ENCODE results near the gene CCR4. TPM values are rescaled to one million over a fixed set of nuclear protein-coding genes. Genes with fewer than 3 reads are reported as not detected.

Gene CCR4
- total and polyA plus RNA-seq, 10 of the 15 experiments (the other 5 are each of a cell fraction or from before 2014, with no cell fraction given): 0.41 to 12.4 (median 5.3) TPM

DNA sequence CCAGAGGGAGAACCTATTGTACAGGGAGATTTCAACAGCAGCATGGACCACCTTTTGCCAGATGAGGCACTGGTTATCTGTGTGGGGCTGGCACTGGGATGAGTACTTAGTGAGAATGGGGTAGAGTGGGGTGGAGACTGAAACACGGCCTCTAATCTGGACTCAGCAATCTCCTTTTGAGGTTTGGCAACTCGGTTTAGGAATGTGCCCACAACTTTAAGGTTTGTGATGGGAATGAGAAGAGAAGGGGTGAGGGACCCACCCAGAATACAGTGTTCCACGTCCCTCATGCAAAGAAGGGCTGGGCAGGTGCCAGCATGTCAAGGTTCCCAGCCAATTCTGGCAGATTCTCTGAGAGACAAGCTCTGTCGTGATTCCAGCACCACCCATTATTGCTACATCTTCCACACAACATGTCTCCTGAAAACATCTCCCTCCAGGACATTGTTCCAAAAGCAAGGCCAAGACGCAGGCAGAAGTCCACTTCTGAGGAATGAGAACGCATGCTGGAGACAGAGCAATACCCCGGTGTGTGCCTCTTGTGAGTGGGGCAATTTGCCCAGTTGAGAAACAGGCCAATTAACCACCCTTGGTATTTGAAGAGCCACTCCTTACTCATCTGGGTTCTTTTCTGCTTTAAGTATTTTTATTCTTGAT lies 37.5 kb upstream of the CCR4 start:
- Histone ChIP-seq H2AFZ (ENCODE audit: control insufficient read depth, low read depth, low read length) (no peak overlapping the region), H3K27me3 (replicated peaks in 1 of 2; ENCODE audit: control insufficient read depth in 2 of 2, insufficient read depth in 2 of 2, low read length in 1 of 2) (no peaks in the 10 kb centered on the region), H3K9ac (ENCODE audit: control insufficient read depth, insufficient read depth, low read length) (no peak overlapping the region), H4K20me1 (ENCODE audit: control insufficient read depth, insufficient read depth) (no peaks in the 10 kb centered on the region), H3K27ac (ENCODE audit: control insufficient read depth, insufficient read depth) (no peak overlapping the region), H3K4me2 (ENCODE audit: control insufficient read depth, insufficient read depth) (no peak overlapping the region), H3K79me2 (ENCODE audit: control insufficient read depth, insufficient read depth, low read length) (no peaks in the 10 kb centered on the region), H3K9me3 (replicated peaks; ENCODE audit: control insufficient read depth, insufficient read depth, low read length) (no peaks in the 10 kb centered on the region; the same call in 1 of the 3 replicates), H3K4me1 (ENCODE audit: control insufficient read depth, insufficient read depth, low read length) (no peaks in the 10 kb centered on the region), H3K36me3 (ENCODE audit: control insufficient read depth in 2 of 2, insufficient read depth in 2 of 2, low read length in 1 of 2) (no peaks in the 10 kb centered on the region), H3K4me3 (no peak overlapping the region)
- ATAC-seq (no peak), DNase-seq (ENCODE audit: low read depth, low spot score) (no peak), FAIRE-seq (no peak)
- RAD21 ChIA-PET (ENCODE audit: unreplicated experiment): interaction anchor here (0.6 kb wide), 1 partner anchor 520 kb away, joined by 5 read pairs; no protein-coding TSS in a partner anchor
- CTCF ChIA-PET: no interaction called here
- BruUV-seq (replicated peaks): no TSS peak
- intact Hi-C loops (cut with micrococcal nuclease; ENCODE audit: unreplicated experiment): no loop called here
- SMC1A ChIA-PET (ENCODE audit: uncharacterized antibody, unreplicated experiment): no interaction called here
- in situ Hi-C loops (cut with MboI): no loop called here
- no peak for TF ChIP-seq FOS (IDR thresholded peaks at IDR 0.05; ENCODE audit: borderline replicate concordance, extremely low read depth, insufficient read length)
- no peak for TF ChIP-seq GATAD2B (conservative IDR thresholded peaks at IDR 0.05; ENCODE audit: low read depth)
- no peak for TF ChIP-seq ETV6 (conservative IDR thresholded peaks at IDR 0.05 in 1 of 2, IDR thresholded peaks at IDR 0.05 in 1 of 2; ENCODE audit: borderline replicate concordance in 1 of 2, low read depth in 1 of 2)
- no peak for TF ChIP-seq CBX3 (IDR thresholded peaks at IDR 0.05; ENCODE audit: borderline replicate concordance, low read depth)
- TF ChIP-seq CBFB (IDR thresholded peaks at IDR 0.05; ENCODE audit: low read depth): no peak
- TF ChIP-seq, protein P1, sequence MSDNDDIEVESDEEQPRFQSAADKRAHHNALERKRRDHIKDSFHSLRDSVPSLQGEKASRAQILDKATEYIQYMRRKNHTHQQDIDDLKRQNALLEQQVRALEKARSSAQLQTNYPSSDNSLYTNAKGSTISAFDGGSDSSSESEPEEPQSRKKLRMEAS (IDR thresholded peaks at IDR 0.05; ENCODE audit: low read depth, low read length): no peak
- no peak for TF ChIP-seq CHD2 (IDR thresholded peaks at IDR 0.05; ENCODE audit: borderline replicate concordance, low read depth, low read length)
- TF ChIP-seq, protein P2, sequence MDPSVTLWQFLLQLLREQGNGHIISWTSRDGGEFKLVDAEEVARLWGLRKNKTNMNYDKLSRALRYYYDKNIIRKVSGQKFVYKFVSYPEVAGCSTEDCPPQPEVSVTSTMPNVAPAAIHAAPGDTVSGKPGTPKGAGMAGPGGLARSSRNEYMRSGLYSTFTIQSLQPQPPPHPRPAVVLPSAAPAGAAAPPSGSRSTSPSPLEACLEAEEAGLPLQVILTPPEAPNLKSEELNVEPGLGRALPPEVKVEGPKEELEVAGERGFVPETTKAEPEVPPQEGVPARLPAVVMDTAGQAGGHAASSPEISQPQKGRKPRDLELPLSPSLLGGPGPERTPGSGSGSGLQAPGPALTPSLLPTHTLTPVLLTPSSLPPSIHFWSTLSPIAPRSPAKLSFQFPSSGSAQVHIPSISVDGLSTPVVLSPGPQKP (IDR thresholded peaks at IDR 0.05; ENCODE audit: low read depth, low read length): no peak
- TF ChIP-seq ZNF217 (IDR thresholded peaks at IDR 0.05): no peak
- no peak for TF ChIP-seq PAX5 (IDR thresholded peaks at IDR 0.05; ENCODE audit: borderline replicate concordance, low read depth, low read length)
- TF ChIP-seq SUZ12 (IDR thresholded peaks at IDR 0.05; ENCODE audit: unreplicated experiment): no peak
- TF ChIP-seq HDGF (IDR thresholded peaks at IDR 0.05): no peak
- no peak for TF ChIP-seq MXI1 (IDR thresholded peaks at IDR 0.05; ENCODE audit: low read depth, low read length)
- no peak for TF ChIP-seq MTA2 (IDR thresholded peaks at IDR 0.05; ENCODE audit: low read depth)
- TF ChIP-seq, protein P3, sequence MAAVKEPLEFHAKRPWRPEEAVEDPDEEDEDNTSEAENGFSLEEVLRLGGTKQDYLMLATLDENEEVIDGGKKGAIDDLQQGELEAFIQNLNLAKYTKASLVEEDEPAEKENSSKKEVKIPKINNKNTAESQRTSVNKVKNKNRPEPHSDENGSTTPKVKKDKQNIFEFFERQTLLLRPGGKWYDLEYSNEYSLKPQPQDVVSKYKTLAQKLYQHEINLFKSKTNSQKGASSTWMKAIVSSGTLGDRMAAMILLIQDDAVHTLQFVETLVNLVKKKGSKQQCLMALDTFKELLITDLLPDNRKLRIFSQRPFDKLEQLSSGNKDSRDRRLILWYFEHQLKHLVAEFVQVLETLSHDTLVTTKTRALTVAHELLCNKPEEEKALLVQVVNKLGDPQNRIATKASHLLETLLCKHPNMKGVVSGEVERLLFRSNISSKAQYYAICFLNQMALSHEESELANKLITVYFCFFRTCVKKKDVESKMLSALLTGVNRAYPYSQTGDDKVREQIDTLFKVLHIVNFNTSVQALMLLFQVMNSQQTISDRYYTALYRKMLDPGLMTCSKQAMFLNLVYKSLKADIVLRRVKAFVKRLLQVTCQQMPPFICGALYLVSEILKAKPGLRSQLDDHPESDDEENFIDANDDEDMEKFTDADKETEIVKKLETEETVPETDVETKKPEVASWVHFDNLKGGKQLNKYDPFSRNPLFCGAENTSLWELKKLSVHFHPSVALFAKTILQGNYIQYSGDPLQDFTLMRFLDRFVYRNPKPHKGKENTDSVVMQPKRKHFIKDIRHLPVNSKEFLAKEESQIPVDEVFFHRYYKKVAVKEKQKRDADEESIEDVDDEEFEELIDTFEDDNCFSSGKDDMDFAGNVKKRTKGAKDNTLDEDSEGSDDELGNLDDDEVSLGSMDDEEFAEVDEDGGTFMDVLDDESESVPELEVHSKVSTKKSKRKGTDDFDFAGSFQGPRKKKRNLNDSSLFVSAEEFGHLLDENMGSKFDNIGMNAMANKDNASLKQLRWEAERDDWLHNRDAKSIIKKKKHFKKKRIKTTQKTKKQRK (IDR thresholded peaks at IDR 0.05; ENCODE audit: low read depth, low read length): no peak
- TF ChIP-seq, protein P4, sequence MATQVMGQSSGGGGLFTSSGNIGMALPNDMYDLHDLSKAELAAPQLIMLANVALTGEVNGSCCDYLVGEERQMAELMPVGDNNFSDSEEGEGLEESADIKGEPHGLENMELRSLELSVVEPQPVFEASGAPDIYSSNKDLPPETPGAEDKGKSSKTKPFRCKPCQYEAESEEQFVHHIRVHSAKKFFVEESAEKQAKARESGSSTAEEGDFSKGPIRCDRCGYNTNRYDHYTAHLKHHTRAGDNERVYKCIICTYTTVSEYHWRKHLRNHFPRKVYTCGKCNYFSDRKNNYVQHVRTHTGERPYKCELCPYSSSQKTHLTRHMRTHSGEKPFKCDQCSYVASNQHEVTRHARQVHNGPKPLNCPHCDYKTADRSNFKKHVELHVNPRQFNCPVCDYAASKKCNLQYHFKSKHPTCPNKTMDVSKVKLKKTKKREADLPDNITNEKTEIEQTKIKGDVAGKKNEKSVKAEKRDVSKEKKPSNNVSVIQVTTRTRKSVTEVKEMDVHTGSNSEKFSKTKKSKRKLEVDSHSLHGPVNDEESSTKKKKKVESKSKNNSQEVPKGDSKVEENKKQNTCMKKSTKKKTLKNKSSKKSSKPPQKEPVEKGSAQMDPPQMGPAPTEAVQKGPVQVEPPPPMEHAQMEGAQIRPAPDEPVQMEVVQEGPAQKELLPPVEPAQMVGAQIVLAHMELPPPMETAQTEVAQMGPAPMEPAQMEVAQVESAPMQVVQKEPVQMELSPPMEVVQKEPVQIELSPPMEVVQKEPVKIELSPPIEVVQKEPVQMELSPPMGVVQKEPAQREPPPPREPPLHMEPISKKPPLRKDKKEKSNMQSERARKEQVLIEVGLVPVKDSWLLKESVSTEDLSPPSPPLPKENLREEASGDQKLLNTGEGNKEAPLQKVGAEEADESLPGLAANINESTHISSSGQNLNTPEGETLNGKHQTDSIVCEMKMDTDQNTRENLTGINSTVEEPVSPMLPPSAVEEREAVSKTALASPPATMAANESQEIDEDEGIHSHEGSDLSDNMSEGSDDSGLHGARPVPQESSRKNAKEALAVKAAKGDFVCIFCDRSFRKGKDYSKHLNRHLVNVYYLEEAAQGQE (IDR thresholded peaks at IDR 0.05; ENCODE audit: low read depth, low read length): no peak
- POLR2A ChIA-PET: no interaction called here
- 61% methylated on average over 7 of the region's 7 CpGs for WGBS (ENCODE audit: insufficient coverage, insufficient replicate concordance, low lambda C conversion rate, missing lambda C conversion rate)

All from GM12878 (cell line).